ENCODE measurements around the gene MCF2L2.

DNA sequence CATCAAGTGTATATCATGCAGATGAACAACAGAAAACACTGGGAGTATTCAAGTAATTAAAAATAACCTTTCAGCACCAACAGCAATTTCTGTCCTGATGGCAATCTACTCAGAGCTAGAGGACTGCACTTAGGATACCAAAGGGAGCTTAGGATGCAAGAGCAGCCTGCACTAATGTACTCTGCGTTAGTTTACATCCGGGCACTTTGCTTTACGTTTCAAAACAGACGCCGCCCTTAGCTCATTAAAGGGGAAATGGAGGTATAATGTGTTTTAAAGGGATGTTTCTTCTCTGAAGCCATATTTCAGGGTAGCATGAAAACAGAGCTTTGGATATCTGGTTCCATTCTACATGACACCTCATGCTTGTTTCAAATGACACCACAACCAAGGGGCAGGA, 189.4 kb downstream of the MCF2L2 start:
- TF ChIP-seq EZH2 (IDR thresholded peaks at IDR 0.05) (no peak), POLR2AphosphoS5 (IDR thresholded peaks at IDR 0.05; ENCODE audit: borderline replicate concordance, low read depth, low read length) (no peak), FOXP2 (optimal IDR thresholded peaks at IDR 0.05; ENCODE audit: control extremely low read depth, extremely low read length, insufficient read depth) (no peak)

All from SK-N-MC (cell line).